Right lobe of liver (tissue), 4 donors: ENCODE results near the gene GLIS1.

Experiments
- CTCF ChIP-seq, 4 donors: fragments of 200-600 bp in 3 of 4; fragments of 450-650 bp in 1 of 4; IDR thresholded peaks; one replicate each; pipeline versions ENCODE4 v1.5.1 to v1.8.0; 2016 to 2022; ENCODE audit warnings: antibody characterized with exemption in 4 of 4, mild to moderate bottlenecking in 2 of 4
- POLR2A ChIP-seq: fragments of 450-650 bp; IDR thresholded peaks from one replicate; pipeline ENCODE4 v1.6.1; 2017; ENCODE audit warnings: antibody characterized with exemption, mild to moderate bottlenecking
- donor health status: DM: no; HTN: no; CAD: no.
- donor health status: DM: no; HTN: no; CAD: no.
- donor health status: DM: no; HTN: yes; CAD: no.

- TF ChIP-seq CTCF (IDR thresholded peaks at IDR 0.05) (no peak), POLR2A (no peak)
These were observed 166.7 kb downstream of the GLIS1 start for GRCh38 chr1:53572065-53572814.
